PFSK-1 (cell line): ENCODE measurements around the gene SCAMP2. TPM values are rescaled to one million over a fixed set of nuclear protein-coding genes. Genes with fewer than 3 reads are reported as not detected.

ENCODE experiments used
- FOXP2 ChIP-seq: optimal IDR thresholded peaks from 2 replicates; pipeline ENCODE3; 2011; ENCODE audit warnings: borderline replicate concordance, control low read depth, inconsistent platforms; ENCODE audit not compliant: insufficient read depth; ENCODE audit errors: extremely low read length, extremely low read depth
- POLR2AphosphoS5 ChIP-seq: IDR thresholded peaks from 2 replicates; pipeline ENCODE4 v1.6.1; 2012; ENCODE audit warnings: low read depth, mild to moderate bottlenecking, control low read depth, low read length, moderate library complexity
- SIN3A ChIP-seq: IDR thresholded peaks from 2 replicates; pipeline ENCODE4 v1.6.1; 2012; ENCODE audit warnings: mild to moderate bottlenecking, low read length, moderate library complexity, borderline replicate concordance; ENCODE audit not compliant: insufficient read depth
- TAF1 ChIP-seq: IDR thresholded peaks from 2 replicates; pipeline ENCODE4 v1.6.1; 2012; ENCODE audit warnings: low read length, control low read depth, borderline replicate concordance; ENCODE audit not compliant: insufficient read depth
- polyA plus RNA-seq: library from polyadenylated mRNA; unstranded; fragments of >200 nt; gene quantifications from one replicate; pipeline ENCODE4 v1.2.1, GENCODE V29; 2012; ENCODE audit warnings: low read depth, missing spikeins; ENCODE audit not compliant: insufficient read length
- TF ChIP-seq, protein P1 (sequence below), 2 experiments: IDR thresholded peaks; 2 replicates each; pipeline versions ENCODE4 v1.6.1 to v1.8.0; 2011 to 2012; ENCODE audit warnings: low read depth in 2 of 2, low read length in 2 of 2, control low read depth in 1 of 2, inconsistent platforms in 1 of 2, mild to moderate bottlenecking in 1 of 2, moderate library complexity in 1 of 2; ENCODE audit not compliant: insufficient read depth in 1 of 2

The SCAMP2 gene, protein sequence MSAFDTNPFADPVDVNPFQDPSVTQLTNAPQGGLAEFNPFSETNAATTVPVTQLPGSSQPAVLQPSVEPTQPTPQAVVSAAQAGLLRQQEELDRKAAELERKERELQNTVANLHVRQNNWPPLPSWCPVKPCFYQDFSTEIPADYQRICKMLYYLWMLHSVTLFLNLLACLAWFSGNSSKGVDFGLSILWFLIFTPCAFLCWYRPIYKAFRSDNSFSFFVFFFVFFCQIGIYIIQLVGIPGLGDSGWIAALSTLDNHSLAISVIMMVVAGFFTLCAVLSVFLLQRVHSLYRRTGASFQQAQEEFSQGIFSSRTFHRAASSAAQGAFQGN
- polyA plus RNA-seq: 118 TPM

DNA sequence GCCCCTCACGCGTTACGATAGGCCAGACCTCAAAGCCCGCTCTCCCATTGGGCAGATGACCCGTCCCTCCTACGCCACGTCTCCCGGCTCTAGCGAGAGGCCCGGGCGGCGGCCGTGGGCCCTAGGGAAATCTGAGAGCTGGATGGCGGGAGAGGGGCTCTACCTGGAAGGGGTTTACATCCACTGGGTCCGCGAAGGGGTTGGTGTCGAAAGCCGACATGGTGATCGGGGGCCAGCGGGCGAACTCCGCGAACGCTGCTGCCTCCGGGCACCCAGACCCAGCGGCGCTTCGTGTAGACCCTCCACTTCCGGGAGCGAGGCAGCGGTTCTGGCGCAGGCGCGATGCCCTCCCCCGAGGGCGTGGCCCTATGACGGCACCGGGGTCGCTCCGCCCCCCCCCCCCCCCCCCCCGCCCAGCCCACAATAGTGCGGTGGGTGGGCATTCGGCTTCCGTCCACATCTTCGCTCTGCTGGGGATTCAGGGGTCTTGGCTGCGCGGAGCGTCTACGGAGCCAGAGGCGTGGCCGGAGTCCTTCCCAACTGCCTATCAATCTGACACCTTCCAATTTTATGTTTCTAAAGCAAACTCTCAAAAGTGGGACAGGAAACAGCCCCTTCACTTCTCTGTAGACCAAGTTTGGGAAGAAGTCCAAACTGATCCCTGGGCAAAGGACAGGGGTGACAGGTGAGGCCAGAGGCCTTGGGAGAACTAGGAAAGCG, at the start of gene SCAMP2:
Gene SCAMP2, minus strand, starts transcription at position 330 of the 720 bp plus-strand sequence. Its CDS starts 110 bp downstream, at position 220.
- peak; percentile 96 for TF ChIP-seq POLR2AphosphoS5
- 0 out of 2 replicates have a peak, but pooled peaks have one; percentile 67 for TF ChIP-seq TAF1
- TF ChIP-seq SIN3A: peak; percentile 49; the same call in 1 of the 2 replicates
- no peak for TF ChIP-seq FOXP2

DNA sequence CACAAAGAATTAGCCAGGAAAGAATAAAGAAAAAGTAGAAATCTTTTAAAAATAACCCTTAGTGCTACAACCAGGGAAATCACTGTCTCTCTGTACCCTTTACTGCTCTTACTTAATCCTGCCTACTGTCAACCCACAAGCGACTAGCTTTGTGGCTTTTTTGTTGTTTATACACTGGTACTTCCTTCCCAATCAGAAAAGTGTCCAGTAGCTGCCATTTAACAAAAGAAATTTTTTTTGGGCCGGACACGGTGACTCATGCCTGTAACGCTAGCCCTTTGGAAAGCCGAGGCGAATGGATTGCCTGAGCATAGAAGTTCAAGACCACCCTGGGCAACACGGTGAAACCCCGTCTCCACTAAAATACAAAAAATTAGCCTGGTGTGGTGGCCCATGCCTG, 47.3 kb upstream of the SCAMP2 start:
- TF ChIP-seq SIN3A (no peak), TAF1 (no peak), FOXP2 (no peak), POLR2AphosphoS5 (no peak)
- TF ChIP-seq, protein P1, sequence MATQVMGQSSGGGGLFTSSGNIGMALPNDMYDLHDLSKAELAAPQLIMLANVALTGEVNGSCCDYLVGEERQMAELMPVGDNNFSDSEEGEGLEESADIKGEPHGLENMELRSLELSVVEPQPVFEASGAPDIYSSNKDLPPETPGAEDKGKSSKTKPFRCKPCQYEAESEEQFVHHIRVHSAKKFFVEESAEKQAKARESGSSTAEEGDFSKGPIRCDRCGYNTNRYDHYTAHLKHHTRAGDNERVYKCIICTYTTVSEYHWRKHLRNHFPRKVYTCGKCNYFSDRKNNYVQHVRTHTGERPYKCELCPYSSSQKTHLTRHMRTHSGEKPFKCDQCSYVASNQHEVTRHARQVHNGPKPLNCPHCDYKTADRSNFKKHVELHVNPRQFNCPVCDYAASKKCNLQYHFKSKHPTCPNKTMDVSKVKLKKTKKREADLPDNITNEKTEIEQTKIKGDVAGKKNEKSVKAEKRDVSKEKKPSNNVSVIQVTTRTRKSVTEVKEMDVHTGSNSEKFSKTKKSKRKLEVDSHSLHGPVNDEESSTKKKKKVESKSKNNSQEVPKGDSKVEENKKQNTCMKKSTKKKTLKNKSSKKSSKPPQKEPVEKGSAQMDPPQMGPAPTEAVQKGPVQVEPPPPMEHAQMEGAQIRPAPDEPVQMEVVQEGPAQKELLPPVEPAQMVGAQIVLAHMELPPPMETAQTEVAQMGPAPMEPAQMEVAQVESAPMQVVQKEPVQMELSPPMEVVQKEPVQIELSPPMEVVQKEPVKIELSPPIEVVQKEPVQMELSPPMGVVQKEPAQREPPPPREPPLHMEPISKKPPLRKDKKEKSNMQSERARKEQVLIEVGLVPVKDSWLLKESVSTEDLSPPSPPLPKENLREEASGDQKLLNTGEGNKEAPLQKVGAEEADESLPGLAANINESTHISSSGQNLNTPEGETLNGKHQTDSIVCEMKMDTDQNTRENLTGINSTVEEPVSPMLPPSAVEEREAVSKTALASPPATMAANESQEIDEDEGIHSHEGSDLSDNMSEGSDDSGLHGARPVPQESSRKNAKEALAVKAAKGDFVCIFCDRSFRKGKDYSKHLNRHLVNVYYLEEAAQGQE (IDR thresholded peaks at IDR 0.05; ENCODE audit: insufficient read depth in 1 of 2, low read depth in 2 of 2, low read length in 2 of 2): no peak

DNA sequence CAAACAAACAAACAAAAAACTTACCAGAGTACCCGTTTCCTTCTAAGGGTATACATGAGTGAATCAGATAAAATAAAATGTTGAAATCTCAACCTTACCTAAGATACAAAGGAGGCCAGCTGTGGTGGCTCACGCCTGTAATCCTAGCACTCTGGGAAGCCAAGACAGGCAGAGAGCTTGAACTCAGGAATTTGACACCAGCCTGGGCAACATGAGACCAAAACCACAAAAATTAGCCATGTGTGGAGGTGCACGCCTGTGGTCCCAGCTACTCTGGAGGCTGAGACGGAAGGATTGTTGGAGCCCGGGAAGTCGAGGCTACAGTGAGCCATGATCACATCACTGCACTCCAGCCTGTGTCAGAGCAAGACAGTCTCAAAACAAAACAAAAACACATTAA, 44.5 kb upstream of the SCAMP2 start:
- TF ChIP-seq POLR2AphosphoS5 (no peak), SIN3A (no peak)

DNA sequence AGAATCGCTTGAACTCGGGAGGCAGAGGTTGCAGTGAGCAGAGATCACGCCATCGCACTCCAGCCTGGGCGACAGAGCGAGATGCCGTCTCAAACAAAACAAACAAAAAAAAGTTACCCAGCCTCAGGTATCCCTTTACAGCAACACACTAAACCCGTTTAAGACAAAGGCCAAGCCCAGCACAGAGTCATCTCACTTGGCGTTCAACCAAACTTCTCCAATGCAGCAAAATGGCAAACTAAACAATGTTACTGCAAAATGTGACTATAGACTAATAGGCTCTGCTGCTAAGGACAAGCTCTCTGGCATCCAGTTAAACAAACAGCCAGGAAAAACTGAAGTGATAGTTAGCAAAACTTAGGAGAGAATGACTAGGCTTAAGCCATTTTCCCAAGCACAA, 39.9 kb upstream of the SCAMP2 start:
- TF ChIP-seq, protein P1 (IDR thresholded peaks at IDR 0.05; ENCODE audit: insufficient read depth in 1 of 2, low read depth in 2 of 2, low read length in 2 of 2): no peak
- no peak for TF ChIP-seq POLR2AphosphoS5
- no peak for TF ChIP-seq FOXP2
- TF ChIP-seq SIN3A: no peak
- no peak for TF ChIP-seq TAF1

DNA sequence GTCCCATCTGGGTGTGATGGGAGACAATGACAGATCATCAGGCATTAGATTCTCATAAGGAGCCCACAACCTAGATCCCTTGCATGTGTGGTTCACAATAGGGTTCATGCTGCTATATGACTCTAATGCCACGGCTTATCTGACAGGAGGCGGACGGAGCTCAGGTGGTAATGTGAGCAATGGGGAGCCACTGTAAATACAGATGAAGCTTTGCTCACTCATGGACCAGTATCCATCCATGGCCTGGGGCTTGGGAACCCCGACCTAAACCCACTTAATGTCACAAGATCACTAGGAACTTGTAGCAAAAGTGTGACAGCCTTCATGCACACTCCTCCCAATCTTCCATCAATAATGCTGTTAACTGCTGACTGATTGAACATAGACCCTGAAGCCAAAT, 35.5 kb upstream of the SCAMP2 start:
- TF ChIP-seq TAF1: no peak
- TF ChIP-seq, protein P1 (IDR thresholded peaks at IDR 0.05; ENCODE audit: insufficient read depth in 1 of 2, low read depth in 2 of 2, low read length in 2 of 2): no peak
- TF ChIP-seq FOXP2: no peak
- no peak for TF ChIP-seq SIN3A
- TF ChIP-seq POLR2AphosphoS5: no peak

DNA sequence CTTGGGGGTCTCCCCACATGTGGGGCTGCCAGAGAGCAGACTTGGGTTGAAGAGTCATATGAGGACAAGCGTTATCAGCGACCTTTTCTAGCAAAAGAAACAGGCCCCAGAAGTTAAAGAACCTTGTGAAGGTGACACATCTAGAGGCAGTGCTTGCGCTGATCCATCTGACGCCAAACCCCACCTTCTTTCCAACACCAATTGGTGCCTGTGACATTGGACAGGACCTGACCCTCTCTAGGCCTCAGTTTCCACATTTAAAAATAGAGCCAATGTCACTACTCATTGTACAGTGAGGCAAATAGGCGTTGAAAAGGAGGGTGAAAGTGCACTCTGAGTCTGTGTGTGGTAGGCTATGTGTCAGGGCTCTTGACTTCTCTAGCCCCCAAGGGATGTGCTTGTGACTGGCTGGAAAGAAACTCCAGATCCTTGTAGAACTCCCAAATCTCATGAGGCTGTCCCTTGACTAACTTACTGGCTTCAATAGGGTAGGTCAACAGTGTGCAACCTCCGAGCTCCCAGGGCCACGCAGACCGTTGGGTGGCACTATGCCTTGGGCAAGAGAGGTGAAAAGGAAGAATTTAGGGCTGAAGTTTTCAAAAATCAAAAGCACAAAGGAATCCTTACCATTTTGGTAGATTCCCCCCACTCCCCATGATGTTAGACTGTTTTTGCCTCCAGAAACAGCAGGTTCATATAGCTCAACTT, 34.2 kb upstream of the SCAMP2 start:
- TF ChIP-seq SIN3A (no peak), TAF1 (no peak), POLR2AphosphoS5 (no peak), FOXP2 (no peak)
- TF ChIP-seq, protein P1 (IDR thresholded peaks at IDR 0.05; ENCODE audit: insufficient read depth in 1 of 2, low read depth in 2 of 2, low read length in 2 of 2): no peak
